Testis (tissue), 2 donors: ENCODE data around the gene MKKS.

Experiments used
- CTCF ChIP-seq, 3 experiments: fragments of 450-650 bp in 2 of 3; fragments of 200-600 bp in 1 of 3; sonication (generic) in 1 of 3; IDR thresholded peaks; one replicate each; pipeline ENCODE4 v1.5.1; 2016 to 2019; ENCODE audit warnings: antibody characterized with exemption in 3 of 3, mild to moderate bottlenecking in 2 of 3, moderate library complexity in 1 of 3
- POLR2A ChIP-seq: fragments of 450-650 bp; IDR thresholded peaks from one replicate; pipeline ENCODE4 v1.6.1; 2017; ENCODE audit warnings: antibody characterized with exemption, mild to moderate bottlenecking, moderate library complexity

- no peak for TF ChIP-seq CTCF (IDR thresholded peaks at IDR 0.05)
- TF ChIP-seq POLR2A: no peak
Observed at GRCh38 chr20:10419550-10420133, 14.4 kb downstream of the MKKS start.
